Measurements from ENCODE around the gene COMT.

The COMT gene

DNA sequence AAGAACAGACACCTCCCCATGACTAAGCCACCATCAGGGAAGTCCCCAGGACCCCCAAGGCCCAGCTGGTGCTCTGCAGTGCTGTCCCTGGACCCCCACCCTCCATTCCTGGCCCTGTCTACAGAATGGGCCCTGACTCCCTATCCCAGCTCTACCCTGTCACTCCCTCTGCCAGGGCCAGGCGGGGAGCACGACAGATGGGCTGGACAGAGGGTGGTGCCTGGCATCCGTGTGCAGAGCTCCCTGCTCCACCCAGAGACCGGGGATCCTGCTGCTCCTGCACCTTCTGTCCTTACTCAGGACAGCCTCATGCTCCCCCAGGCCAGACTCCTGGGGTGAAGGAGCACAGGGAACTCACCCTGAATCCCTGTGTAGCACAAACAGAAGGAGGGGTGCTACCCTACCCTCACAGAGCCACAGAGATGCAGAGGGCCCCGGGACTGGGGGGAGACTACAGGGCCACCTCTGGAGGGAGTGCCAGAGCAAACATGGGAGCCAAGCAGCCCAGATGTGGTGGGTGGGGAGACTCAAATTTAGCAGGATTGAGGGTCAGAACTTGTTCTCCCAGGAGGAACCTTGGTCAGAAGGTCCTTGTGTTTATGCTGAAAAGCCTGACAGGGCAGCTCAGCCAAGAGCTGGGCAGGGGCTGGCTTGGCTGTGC lies 73.1 kb downstream of the COMT start:
- FAIRE-seq: no peak

DNA sequence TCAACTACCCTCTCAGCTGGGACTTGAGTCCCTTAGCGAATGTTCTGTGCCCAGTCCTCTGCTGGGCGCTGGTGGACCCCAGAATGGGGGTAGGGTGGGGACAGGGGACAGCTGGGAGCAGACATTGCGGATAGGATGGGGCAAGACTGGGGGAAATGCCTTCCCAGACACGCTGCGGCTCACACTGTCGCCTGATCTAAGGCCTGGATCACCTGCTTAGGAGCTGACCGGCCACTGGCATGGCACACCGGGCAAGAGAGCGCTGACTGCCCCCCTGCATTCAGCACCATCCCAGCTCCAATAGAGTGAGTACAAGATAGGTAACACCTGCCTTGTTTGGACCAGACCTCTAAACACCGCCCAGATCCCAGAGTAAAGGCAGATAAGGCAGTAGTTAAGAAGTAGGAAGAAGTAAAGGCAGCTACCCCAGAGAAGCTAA lies 73.6 kb downstream of the COMT start:
- FAIRE-seq: no peak

GRCh38 chr22:20015971-20016733 lies 74.6 kb downstream of the COMT start:
- FAIRE-seq: no peak

DNA sequence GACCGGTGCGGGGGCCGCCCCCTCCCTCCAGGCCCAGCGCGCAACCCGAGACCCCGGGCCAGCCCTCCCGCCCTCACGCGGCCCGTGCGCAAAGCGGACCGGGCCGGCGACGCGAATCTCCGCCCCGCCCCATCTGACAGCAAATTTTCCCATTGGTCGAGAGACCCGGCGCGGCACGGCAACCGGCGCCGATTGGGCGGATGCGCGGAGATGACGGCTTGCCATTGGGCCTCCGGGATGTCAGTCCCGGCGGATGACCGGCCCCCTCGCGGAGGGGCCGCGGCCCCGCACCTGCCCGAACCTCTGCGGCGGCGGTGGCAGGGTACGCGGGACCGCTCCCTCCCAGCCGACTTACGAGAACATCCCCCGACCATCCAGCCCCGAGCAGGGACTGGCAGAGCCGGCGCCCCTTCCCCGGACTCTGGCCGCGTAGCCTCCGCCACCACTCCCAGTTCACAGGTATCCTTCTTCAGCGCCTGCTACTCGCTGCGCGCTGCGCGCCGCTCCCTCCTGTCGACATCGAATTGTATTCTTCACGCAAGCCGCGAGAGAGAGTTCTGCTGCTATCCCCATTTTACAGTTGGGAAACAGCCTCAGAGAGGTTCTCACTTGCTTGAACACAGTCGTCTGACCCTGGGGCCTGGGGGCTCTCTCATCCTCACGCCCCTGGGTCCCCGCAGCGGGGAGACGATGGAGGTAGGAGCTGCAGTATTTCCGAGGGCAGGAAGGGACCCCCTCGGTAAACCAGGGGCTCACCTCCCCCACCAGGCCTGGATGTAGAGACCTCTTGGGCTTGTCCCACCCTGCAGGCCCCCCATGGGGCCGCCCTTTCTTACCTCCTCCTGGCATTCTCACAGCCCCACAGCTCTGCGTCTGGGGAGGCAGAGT lies 75.4 kb downstream of the COMT start, which contains the start of gene ARVCF:
ARVCF (minus strand) TSS at position 90 of the 888 bp plus-strand sequence. CDS start 26,029 bp downstream, outside the sequence.
- FAIRE-seq: no peak

- FAIRE-seq: no peak
Observed at GRCh38 chr22:20017622-20017958, 76.0 kb downstream of the COMT start.

DNA sequence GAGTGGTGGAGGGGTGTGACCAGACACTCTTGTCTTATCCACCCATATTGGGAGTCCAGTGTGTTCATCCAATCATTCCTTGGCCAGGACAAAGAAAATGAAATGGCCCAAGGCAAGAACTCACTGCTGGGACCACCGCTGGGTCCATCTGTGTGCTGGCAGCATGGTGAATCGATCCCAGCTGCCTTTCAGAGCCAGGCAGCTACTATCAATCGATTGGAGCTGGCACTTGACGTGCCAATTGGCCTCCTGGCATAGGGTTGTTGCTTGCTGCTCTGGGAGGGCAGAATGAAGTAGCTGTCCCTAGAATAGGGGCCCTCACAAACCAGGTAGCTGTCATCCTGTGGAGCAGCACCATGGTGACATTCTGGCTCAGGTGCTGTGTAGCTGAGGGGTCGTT lies 76.4 kb downstream of the COMT start:
- no peak for FAIRE-seq
